Stimulated activated CD4-positive, alpha-beta T cell treated with anti-CD3 and anti-CD28 coated beads, Interleukin-15, amount 100 ng/mL, for 24 hours (primary cell): ENCODE data around the gene NTNG1.
"Not testable (repeated sequence)": the region's sequence is repeated elsewhere in the genome, so short reads cannot be mapped to it uniquely, and the experiment has no call there.

ENCODE experiments used
- DNase-seq: peaks from one replicate; pipeline ENCODE4 v3.0.0-alpha.2; 2020

The NTNG1 gene

GRCh38 chr1:107202007-107202406 lies 61.2 kb downstream of the NTNG1 start:
- DNase-seq, result no peak

- no peak for DNase-seq
Measured at GRCh38 chr1:107213225-107213624, 72.4 kb downstream of the NTNG1 start.

- DNase-seq, result no peak
Measured at GRCh38 chr1:107220036-107220435, 79.2 kb downstream of the NTNG1 start.

GRCh38 chr1:107225706-107226105 lies 84.9 kb downstream of the NTNG1 start:
- no peak for DNase-seq

- DNase-seq, result no peak
Measured at GRCh38 chr1:107228704-107229371, 88.0 kb downstream of the NTNG1 start.

GRCh38 chr1:107229711-107230110 lies 88.9 kb downstream of the NTNG1 start:
- no peak for DNase-seq

GRCh38 chr1:107230121-107230520 lies 89.3 kb downstream of the NTNG1 start:
- no peak for DNase-seq

GRCh38 chr1:107231291-107231690 lies 90.5 kb downstream of the NTNG1 start:
- DNase-seq, result no peak

GRCh38 chr1:107232426-107232825 lies 91.6 kb downstream of the NTNG1 start:
- DNase-seq, result no peak

- not testable (repeated sequence) for DNase-seq
Measured at GRCh38 chr1:107236760-107237159, 95.9 kb downstream of the NTNG1 start.

GRCh38 chr1:107243461-107243860 lies 102.6 kb downstream of the NTNG1 start:
- no peak for DNase-seq

GRCh38 chr1:107244709-107245500 lies 104.1 kb downstream of the NTNG1 start:
- DNase-seq, result no peak

GRCh38 chr1:107246775-107247345 lies 106.0 kb downstream of the NTNG1 start:
- DNase-seq, result no peak

- no peak for DNase-seq
Measured at GRCh38 chr1:107247679-107248078, 106.8 kb downstream of the NTNG1 start.

GRCh38 chr1:107250169-107250568 lies 109.3 kb downstream of the NTNG1 start:
- no peak for DNase-seq

- no peak for DNase-seq
Measured at GRCh38 chr1:107251083-107251482, 110.2 kb downstream of the NTNG1 start.

GRCh38 chr1:107251839-107252238 lies 111.0 kb downstream of the NTNG1 start:
- DNase-seq, result no peak

GRCh38 chr1:107252271-107252670 lies 111.4 kb downstream of the NTNG1 start:
- no peak for DNase-seq

- DNase-seq, result no peak
Measured at GRCh38 chr1:107254306-107254705, 113.5 kb downstream of the NTNG1 start.

- no peak for DNase-seq
Measured at GRCh38 chr1:107255469-107255868, 114.6 kb downstream of the NTNG1 start.

GRCh38 chr1:107262467-107263286 lies 121.8 kb downstream of the NTNG1 start:
- no peak for DNase-seq

- DNase-seq, result no peak
Measured at GRCh38 chr1:107263291-107263915, 122.6 kb downstream of the NTNG1 start.

- no peak for DNase-seq
Measured at GRCh38 chr1:107264007-107264406, 123.2 kb downstream of the NTNG1 start.
